Lower leg skin (tissue), 3 donors: ENCODE results near the gene BIK.

Experiments
- CTCF ChIP-seq, 3 donors: fragments of 450-650 bp; IDR thresholded peaks; one replicate each; pipeline ENCODE4 v1.5.1; 2016; ENCODE audit warnings: antibody characterized with exemption in 3 of 3, mild to moderate bottlenecking in 3 of 3, moderate library complexity in 2 of 3
- POLR2A ChIP-seq, 2 donors: fragments of 450-650 bp; IDR thresholded peaks; one replicate each; pipeline ENCODE4 v1.6.1; 2016 to 2017; ENCODE audit warnings: antibody characterized with exemption in 2 of 2, mild to moderate bottlenecking in 1 of 2, moderate library complexity in 1 of 2

GRCh38 chr22:43096420-43096819 is 14.1 kb upstream of the BIK start:
- TF ChIP-seq CTCF (IDR thresholded peaks at IDR 0.05) (no peak), POLR2A (IDR thresholded peaks at IDR 0.05) (no peak)
